DMS153 treated with DMSO at 0.1 percent for 48 hours (cell line): ENCODE measurements around the gene SLC36A2.

ENCODE experiments used
- DNase-seq: peaks from one replicate; lab custom pipeline; 2025; ENCODE audit not compliant: unreplicated experiment; lab: John Stamatoyannopoulos, UW

SLC36A2 gene

DNA sequence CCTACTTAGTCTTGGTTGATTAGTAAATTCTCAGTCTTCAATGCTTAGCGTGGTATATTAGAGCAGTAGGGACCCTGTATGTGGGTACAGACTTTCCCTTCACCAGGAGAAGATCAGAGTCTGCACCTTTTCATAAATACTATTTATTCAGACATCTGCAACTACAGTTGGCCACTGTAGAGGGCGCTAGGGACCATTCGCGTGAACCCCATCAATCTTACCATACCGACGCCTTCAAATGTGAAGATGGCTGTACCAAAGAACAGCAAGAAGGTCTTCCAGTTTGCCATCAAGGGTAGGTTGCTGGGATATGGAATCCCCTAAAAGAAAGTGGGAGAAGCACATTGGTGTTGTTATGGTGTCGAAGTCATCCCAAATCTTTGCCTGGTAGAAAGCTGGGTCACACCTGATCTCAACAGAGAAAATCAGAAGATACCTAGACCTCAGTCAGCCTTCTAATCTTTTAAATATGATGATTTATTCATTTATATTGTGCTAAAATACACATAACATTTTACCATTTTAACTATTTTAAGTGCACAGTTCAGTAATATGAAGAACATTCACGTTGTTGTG lies 62.9 kb downstream of the SLC36A2 start:
- no peak for DNase-seq

DNA sequence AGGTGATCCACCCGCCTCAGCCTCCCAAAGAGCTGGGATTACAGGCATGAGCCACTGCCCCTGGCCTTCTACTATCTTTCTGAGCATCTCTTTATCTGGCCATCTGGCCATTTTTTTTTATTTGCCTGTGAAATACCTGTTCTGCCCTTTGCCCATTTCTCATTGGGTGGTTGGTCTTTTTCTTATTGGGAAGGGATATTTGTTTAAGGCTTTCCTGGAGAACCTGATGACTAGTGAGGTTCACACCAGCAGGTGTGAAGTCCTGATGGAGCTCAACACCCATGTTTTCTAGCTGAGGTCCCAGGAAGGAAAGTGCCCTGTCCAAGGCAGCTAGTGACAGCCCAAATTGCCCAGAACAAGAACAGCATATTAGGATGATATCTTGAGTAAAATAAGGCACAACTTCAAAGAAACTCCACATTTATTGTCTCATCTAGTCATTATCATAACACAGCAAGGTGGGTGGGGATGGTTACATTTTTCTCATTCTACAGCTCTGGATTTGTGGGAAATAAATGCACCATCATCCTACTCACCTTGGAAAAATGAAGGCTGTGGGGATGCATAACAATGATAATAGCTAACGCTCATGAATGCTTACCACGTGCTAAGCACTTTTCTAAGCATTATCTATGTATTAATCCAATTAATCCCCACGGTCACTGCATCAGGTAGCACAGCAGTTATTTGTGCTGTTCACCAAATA lies 64.1 kb downstream of the SLC36A2 start:
- DNase-seq = no peak

DNA sequence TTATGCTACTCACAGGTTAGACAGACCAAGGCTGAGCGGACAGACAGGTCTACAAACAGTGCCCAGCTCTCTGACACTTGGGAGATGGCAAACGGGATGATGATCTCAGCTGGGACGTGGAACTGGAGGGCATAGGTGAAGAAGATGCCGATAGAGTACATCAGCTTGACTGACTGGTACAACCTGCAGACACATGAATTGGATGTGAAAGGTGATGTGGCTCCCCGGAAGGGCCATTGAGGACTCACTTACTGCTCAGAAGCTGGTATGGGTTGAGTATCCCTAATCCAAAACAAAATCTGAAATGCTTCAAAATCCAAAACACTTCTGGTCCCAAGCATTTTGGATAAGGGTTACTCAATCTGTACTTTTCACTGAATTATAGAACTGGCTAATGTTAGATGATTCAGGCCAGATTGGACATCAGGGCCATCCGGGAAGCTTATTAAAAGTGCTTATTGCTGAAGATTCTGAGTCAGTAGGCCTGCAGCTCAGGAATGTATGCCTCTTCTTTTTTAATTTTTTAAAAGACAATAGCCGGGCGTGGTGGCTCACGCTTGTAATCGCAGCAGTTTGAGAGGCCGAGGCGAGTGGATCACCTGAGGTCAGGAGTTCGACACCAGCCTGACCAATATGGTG lies 66.2 kb downstream of the SLC36A2 start:
- no peak for DNase-seq

DNA sequence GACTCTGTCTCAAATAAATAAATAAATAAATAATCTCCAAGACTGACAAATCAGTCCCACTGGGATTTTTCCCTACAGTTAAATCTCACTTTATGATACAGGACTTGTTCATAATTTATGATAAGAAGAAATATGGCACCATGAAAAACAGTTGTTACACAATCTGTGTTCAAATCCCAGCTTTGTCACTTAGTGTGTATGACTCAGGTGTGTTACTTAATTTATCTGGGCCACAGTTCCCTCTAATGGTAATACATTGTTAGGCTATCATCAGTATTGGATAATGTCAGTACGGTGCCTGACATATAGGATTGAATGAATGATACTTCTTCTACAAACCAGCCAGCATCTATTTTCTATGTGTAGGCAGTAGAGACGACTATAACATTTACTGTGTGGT lies 66.9 kb downstream of the SLC36A2 start:
- DNase-seq = no peak

DNA sequence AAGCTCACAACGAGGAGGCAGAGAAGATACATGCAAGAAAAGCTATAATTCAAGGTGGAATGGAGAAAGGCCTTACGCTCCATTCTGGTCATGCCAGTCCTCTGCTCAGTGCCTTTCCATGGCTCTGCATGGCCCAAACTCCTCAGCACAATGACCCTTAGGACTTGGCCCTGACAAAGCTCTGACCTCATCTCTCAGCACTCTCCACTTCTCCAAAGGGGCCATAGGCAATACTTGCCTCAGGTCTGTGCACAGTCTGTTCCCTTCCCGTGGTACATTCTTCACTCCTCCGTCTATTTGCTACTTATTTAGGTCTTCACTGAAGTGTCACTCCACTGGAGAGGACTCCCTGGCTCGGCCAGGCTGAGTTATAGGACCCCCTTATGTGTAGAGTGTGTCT lies 68.5 kb downstream of the SLC36A2 start:
- DNase-seq = no peak

DNA sequence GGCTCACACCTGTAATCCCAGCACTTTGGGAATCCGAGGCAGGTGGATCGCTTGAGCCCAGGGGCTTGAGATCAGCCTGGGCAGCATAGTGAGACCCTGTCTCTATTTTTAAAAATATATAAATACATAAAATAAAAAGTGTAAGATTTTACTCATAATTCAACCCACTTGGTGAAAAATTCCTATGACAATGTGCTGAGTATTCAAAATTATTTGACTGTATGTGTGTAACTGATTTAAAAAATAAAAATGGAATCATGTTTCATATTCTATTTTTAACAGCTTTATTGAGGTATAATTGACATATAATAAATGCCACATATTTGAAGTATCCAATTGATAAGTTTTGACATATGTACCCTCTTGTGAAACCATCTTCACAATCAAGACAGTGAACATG lies 71.6 kb downstream of the SLC36A2 start:
- DNase-seq = no peak

DNA sequence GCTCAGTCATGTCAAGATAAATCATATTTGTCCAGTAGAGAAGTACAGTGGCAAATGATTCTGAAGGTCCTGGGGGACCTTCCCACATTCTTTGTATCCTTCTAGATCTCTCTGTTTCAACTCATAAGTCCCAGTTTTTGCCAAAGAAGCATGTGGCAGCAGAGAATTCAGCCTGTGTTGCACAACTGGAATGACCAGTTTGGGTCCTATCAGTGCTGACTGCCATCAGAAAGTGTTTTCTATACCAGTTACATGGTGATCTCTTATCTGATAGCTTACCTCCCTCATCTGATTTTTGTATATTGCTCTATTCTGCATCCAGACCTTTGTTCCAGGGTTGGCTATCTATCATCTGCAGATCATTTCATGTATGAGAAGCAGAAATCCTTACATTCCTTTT lies 72.7 kb downstream of the SLC36A2 start:
- no peak for DNase-seq

DNA sequence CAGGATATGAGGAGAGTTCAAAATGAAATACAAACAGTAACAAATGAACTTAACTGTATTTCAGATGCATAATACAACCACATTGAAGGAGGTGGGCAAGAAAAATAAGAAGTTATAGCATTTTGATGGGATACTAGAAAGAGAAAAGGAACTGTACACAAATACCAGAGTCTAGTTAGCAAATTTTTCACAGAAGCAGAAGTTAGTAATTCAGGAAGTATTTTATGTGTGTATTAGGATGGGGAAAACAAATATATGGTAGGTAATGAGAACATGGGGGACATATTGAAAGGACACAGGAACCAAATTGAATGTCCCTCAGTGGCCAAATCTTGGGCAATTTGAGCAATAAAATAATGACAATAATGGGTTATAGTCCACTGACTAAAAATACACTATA lies 76.0 kb downstream of the SLC36A2 start:
- no peak for DNase-seq

DNA sequence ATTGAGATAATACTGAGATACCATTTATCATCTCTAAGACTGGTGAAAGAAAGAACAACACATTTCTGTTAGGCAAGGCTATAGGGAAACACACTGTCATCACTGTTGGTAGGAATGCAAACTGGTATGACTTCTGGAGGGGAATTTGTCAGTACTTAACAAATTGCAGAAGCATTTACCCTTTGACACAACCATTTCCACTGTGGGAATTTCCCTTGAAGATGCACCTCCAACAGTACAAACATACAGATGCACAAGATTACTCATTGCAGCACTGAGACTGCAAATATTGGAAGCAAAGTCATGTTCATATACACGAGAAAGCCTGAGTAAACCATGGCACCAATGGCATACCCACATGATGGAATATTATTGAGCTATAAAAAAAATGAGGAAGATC lies 76.8 kb downstream of the SLC36A2 start:
- no peak for DNase-seq

DNA sequence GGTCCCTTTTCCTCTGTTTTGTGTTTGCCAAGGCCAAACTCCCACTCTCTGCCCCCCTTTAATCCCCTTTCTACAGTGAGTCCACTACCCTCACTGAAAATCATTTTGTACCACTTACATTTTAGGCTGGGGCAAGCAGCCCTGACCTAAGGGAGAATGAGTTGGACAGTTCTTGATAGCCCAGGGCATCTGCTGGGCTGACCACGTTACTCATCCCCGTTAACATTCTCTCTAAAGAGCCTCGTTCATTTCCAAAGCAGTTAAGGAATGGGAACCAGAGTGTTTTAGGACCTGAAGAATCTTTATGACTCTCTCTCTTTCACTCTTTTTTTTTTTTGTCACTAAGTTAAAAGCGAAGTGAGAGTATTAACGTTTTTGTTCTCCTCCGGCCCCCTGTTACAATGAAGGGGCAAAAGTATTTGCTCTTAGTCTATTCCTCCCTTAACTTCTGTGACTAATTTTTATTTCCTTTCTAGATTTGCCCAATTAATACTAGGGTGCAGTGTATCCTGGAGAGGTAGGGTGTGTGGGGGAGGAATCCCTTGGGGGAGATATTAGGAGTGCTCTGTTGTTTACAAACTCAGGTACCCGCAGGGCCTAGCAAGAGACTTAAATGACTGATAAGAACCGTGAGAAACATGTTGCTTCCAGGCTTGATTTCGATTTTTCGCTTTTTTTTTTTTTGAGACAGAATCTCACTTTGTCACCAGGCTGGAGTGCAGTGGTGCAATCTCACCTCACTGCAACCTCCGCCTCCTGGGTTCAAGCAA lies 79.7 kb downstream of the SLC36A2 start:
- DNase-seq = no peak
